ENCODE measurements around the gene PIGA.
A peak's percentile ranks its signal among the peaks of the same experiment; 100 is the strongest.
"Not testable (repeated sequence)": the region's sequence is repeated elsewhere in the genome, so short reads cannot be mapped to it uniquely, and the experiment has no call there.

The PIGA gene

DNA sequence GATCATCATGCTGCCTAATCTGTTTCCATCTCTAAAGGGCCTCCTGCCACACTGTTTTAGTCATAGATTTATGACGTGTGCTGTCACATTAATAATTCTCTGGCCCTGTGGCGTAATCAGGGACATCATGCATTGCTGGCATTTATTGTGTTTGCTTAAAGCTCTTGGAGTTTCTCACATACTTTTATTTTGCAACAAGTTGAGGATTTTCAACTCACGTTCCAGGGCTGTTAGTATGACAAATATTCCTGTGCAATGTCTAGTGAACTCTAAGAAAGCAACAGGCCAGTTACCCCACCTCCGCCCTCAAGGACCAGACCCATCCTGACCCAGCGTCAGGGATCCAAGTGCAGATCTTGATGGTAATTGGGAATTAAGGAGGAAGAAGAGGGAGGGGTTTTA is 7.8 kb upstream of the PIGA start:
- Histone ChIP-seq H3K9ac (ENCODE audit: low read depth, low read length) (no peak overlapping the region), H3K4me1 (ENCODE audit: insufficient read depth, low read length) (no peaks in the 10 kb centered on the region), H3K36me3 (ENCODE audit: insufficient read depth, low read length) (no peaks in the 10 kb centered on the region), H3K9me3 (ENCODE audit: control insufficient read depth, insufficient read depth, low read length) (no peaks in the 10 kb centered on the region)

GRCh38 chrX:15340867-15341266 is 5.5 kb upstream of the PIGA start:
- no peaks in the 10 kb centered on the region for H3K4me1 ChIP-seq (ENCODE audit: insufficient read depth, low read length)

GRCh38 chrX:15336023-15336413 is 695 bp upstream of the PIGA start:
- Histone ChIP-seq H3K9ac (ENCODE audit: low read depth, low read length) (peak overlapping the region; percentile 56; the same call in 1 of the 2 replicates), H3K36me3 (ENCODE audit: insufficient read depth, low read length) (peaks cover 8% of the 10 kb centered on the region), H3K9me3 (ENCODE audit: control insufficient read depth, insufficient read depth, low read length) (no peaks in the 10 kb centered on the region), H3K4me1 (ENCODE audit: insufficient read depth, low read length) (no peaks in the 10 kb centered on the region)

More at GRCh38 chrX:15340867-15341266, 5.5 kb upstream of the PIGA start:
- Histone ChIP-seq H3K36me3 (ENCODE audit: insufficient read depth, low read length) (no peaks in the 10 kb centered on the region), H3K9ac (ENCODE audit: low read depth, low read length) (no peak overlapping the region), H3K9me3 (ENCODE audit: control insufficient read depth, insufficient read depth, low read length) (no peaks in the 10 kb centered on the region)

DNA sequence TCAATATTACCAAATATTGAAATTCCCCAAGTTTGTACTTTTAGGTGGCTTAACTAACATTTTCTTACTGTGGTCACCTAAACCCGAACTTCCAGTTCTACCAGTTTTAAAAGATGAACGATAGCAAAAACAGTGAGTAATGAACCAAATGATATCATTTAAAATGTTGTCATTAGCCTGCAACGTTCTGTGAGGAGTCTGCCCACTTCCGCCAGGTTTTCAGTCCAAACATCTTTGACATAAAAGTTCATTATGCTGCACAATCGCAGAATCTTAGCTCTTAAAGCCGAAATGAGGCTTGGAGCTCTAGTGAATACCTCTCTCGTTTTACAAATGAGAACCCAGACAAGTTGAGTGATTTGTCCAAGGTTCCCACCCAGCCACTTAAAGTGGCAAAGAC is 762 bp downstream of the PIGA start:
- Histone ChIP-seq H3K4me1 (ENCODE audit: insufficient read depth, low read length) (no peaks in the 10 kb centered on the region), H3K9ac (ENCODE audit: low read depth, low read length) (peak overlapping the region; percentile 68), H3K9me3 (ENCODE audit: control insufficient read depth, insufficient read depth, low read length) (no peaks in the 10 kb centered on the region), H3K36me3 (ENCODE audit: insufficient read depth, low read length) (peaks cover 8% of the 10 kb centered on the region)

DNA sequence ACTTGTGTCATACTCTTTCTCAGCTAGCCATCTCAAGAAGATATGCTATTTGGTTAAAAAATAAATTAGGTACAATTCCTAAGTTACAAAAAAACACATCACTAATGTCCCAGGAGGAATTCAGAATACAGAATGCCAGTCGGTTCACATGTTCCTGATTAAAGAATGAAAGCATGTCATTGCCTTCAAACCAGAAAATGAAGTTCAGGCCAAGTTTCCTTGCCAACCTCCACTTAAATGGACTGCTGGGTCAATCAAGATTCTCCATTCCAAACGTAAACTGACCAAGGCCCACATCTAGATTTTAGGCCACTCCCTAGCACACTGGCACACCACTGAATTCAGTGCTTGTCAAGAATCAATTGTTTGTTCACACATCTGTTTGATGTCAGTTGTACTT is 6.5 kb downstream of the PIGA start:
- no peak overlapping the region for H3K9ac ChIP-seq (ENCODE audit: low read depth, low read length)
- H3K36me3 ChIP-seq (ENCODE audit: insufficient read depth, low read length), result peaks cover 16% of the 10 kb centered on the region
- no peaks in the 10 kb centered on the region for H3K9me3 ChIP-seq (ENCODE audit: control insufficient read depth, insufficient read depth, low read length)
- H3K4me1 ChIP-seq (ENCODE audit: insufficient read depth, low read length), result no peaks in the 10 kb centered on the region

DNA sequence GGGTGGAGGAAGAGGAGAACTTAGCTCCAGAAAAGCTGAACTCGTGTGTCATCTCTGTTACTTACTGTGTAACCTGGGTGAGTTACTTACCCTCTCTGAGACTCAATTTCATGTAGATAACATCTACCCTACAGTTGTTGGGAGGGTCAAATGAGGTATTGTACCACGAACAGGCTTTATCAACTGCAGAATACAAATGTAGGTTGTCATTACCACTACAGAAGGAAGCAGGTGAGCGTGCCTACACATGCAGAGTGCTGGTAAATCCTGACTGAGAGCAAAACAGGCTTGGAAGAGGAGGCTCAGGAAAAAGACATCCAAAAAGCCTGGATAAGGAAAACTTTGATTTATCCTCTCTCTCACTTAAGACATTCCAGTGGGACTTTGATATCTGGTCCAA is 7.2 kb downstream of the PIGA start:
- Histone ChIP-seq H3K9me3 (ENCODE audit: control insufficient read depth, insufficient read depth, low read length) (no peaks in the 10 kb centered on the region), H3K9ac (ENCODE audit: low read depth, low read length) (no peak overlapping the region), H3K36me3 (ENCODE audit: insufficient read depth, low read length) (peaks cover 16% of the 10 kb centered on the region), H3K4me1 (ENCODE audit: insufficient read depth, low read length) (no peaks in the 10 kb centered on the region)

DNA sequence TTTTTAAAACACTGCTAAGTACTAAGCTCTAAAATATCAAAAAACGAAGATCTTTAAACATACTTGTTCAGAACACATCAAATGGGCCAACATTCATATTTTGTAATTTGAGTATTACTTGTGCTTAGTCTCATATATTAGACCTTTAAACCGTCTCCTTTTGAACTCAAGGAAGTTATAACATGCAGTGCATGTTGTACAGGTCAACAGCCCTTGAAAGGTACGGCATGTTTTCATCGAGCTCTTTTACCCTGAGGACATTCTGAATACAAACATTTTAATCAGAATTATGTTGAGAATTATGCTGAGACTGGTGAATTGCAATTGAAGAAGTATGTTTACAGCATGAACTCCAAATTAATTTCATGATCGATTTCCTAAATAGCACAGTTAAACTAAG is 12.9 kb downstream of the PIGA start:
- Histone ChIP-seq H3K4me1 (ENCODE audit: insufficient read depth, low read length) (no peaks in the 10 kb centered on the region), H3K9ac (ENCODE audit: low read depth, low read length) (no peak overlapping the region), H3K9me3 (ENCODE audit: control insufficient read depth, insufficient read depth, low read length) (no peaks in the 10 kb centered on the region), H3K36me3 (ENCODE audit: insufficient read depth, low read length) (peaks cover 7% of the 10 kb centered on the region)

DNA sequence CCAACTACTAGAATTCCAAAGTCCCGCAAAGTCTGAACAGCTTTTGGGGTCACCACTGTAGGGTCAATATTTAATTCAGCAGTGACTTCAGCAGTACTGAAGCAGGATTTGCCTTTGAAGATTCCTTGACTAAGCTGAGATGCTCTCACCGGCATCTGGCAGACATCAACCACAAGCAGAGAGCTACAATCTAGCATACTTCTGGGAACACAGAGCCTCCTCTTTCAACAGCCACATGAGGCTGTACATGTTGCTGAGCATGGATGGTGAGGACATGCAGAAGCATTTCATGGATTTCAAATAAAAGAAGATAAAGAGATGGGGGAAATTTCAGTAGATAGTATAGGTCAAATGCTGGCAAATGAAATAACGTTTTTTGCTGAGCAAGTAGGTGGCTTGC is 13.3 kb downstream of the PIGA start:
- Histone ChIP-seq H3K9ac (ENCODE audit: low read depth, low read length) (no peak overlapping the region), H3K36me3 (ENCODE audit: insufficient read depth, low read length) (peaks cover 7% of the 10 kb centered on the region), H3K9me3 (ENCODE audit: control insufficient read depth, insufficient read depth, low read length) (no peaks in the 10 kb centered on the region), H3K4me1 (ENCODE audit: insufficient read depth, low read length) (no peaks in the 10 kb centered on the region)

DNA sequence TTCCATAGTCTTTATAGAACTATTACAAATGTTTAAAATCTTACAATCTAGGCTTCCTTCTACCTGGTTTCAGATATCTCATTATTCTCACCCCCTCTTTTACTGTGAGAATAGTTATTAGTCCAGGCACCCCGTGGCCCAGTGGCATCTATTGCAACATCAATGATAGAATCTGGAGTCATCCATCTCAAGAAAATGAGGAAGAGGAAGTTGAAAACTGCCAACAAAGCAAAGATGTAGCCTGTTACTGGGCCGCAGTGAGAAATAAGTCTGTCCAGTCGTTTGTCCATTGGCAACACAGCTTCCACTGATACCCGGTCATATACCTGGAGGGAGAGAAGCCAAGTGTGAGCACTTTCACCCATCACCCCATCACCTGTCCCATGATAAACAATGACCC is 13.9 kb downstream of the PIGA start:
- no peaks in the 10 kb centered on the region for H3K9me3 ChIP-seq (ENCODE audit: control insufficient read depth, insufficient read depth, low read length)
- H3K4me1 ChIP-seq (ENCODE audit: insufficient read depth, low read length), result no peaks in the 10 kb centered on the region
- no peak overlapping the region for H3K9ac ChIP-seq (ENCODE audit: low read depth, low read length)
- peaks cover 7% of the 10 kb centered on the region for H3K36me3 ChIP-seq (ENCODE audit: insufficient read depth, low read length)

- Histone ChIP-seq H3K4me1 (ENCODE audit: insufficient read depth, low read length) (no peaks in the 10 kb centered on the region), H3K9ac (ENCODE audit: low read depth, low read length) (no peak overlapping the region), H3K9me3 (ENCODE audit: control insufficient read depth, insufficient read depth, low read length) (no peaks in the 10 kb centered on the region), H3K36me3 (ENCODE audit: insufficient read depth, low read length) (peaks cover 7% of the 10 kb centered on the region)
Observed at GRCh38 chrX:15320297-15320696, 15.0 kb downstream of the PIGA start.

- Histone ChIP-seq H3K9me3 (ENCODE audit: control insufficient read depth, insufficient read depth, low read length) (no peaks in the 10 kb centered on the region), H3K4me1 (ENCODE audit: insufficient read depth, low read length) (no peaks in the 10 kb centered on the region), H3K9ac (ENCODE audit: low read depth, low read length) (no peak overlapping the region), H3K36me3 (ENCODE audit: insufficient read depth, low read length) (peaks cover 7% of the 10 kb centered on the region)
Observed at GRCh38 chrX:15319075-15319474, 16.2 kb downstream of the PIGA start.

- no peaks in the 10 kb centered on the region for H3K4me1 ChIP-seq (ENCODE audit: insufficient read depth, low read length)
- H3K9me3 ChIP-seq (ENCODE audit: control insufficient read depth, insufficient read depth, low read length), result no peaks in the 10 kb centered on the region
- H3K36me3 ChIP-seq (ENCODE audit: insufficient read depth, low read length), result no peaks in the 10 kb centered on the region
- H3K9ac ChIP-seq (ENCODE audit: low read depth, low read length), result no peak within 1 kb of the TSS
Observed at GRCh38 chrX:15315509-15315908, 19.8 kb downstream of the PIGA start, which contains the start of gene ASB11. TSS of gene ASB11 (minus strand) at chrX:15315640. CDS start at chrX:15315605, 35 bp downstream.

- H3K36me3 ChIP-seq (ENCODE audit: insufficient read depth, low read length), result no peaks in the 10 kb centered on the region
- H3K9me3 ChIP-seq (ENCODE audit: control insufficient read depth, insufficient read depth, low read length), result no peaks in the 10 kb centered on the region
- H3K4me1 ChIP-seq (ENCODE audit: insufficient read depth, low read length), result no peaks in the 10 kb centered on the region
- H3K9ac ChIP-seq (ENCODE audit: low read depth, low read length), result no peak overlapping the region
Observed at GRCh38 chrX:15314472-15314871, 20.9 kb downstream of the PIGA start.

- H3K9me3 ChIP-seq (ENCODE audit: control insufficient read depth, insufficient read depth, low read length), result no peaks in the 10 kb centered on the region
- no peaks in the 10 kb centered on the region for H3K4me1 ChIP-seq (ENCODE audit: insufficient read depth, low read length)
- H3K36me3 ChIP-seq (ENCODE audit: insufficient read depth, low read length), result no peaks in the 10 kb centered on the region
- no peak overlapping the region for H3K9ac ChIP-seq (ENCODE audit: low read depth, low read length)
Observed at GRCh38 chrX:15311119-15311518, 24.2 kb downstream of the PIGA start.

DNA sequence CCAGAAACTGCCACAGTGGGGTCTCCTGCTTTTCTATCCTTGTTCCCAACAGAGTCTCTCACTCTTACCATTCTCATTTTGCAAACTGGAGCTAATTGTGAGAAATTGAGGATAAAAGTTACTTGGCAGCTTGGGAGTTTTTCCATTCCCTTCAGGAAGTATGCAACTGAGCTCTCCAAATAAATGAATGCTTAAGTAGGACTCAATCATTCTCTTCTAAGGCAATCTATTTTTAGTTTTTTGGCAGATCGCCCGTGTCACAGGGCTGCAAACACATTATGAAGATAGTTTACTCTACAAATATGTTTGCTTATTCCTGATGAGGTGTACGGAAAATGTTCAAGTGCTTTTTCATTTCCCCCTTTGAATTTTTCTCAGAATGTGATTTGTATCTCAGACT is 25.2 kb downstream of the PIGA start:
- Histone ChIP-seq H3K36me3 (ENCODE audit: insufficient read depth, low read length) (no peaks in the 10 kb centered on the region), H3K9me3 (ENCODE audit: control insufficient read depth, insufficient read depth, low read length) (no peaks in the 10 kb centered on the region), H3K9ac (ENCODE audit: low read depth, low read length) (no peak overlapping the region), H3K4me1 (ENCODE audit: insufficient read depth, low read length) (no peaks in the 10 kb centered on the region)

GRCh38 chrX:15305899-15306298 is 29.4 kb downstream of the PIGA start:
- H3K4me1 ChIP-seq (ENCODE audit: insufficient read depth, low read length); H3K36me3 ChIP-seq (ENCODE audit: insufficient read depth, low read length); H3K9ac ChIP-seq (ENCODE audit: low read depth, low read length); H3K9me3 ChIP-seq (ENCODE audit: control insufficient read depth, insufficient read depth, low read length): not testable (repeated sequence)
